Measurements from ENCODE around the gene CTSK. TPM values are rescaled to one million over a fixed set of nuclear protein-coding genes. Genes with fewer than 3 reads are reported as not detected.

The CTSK gene
- total and polyA plus RNA-seq, 2 of the 4 experiments (the other 2 are of a cell fraction), result 7.7 to 15.1 TPM

DNA sequence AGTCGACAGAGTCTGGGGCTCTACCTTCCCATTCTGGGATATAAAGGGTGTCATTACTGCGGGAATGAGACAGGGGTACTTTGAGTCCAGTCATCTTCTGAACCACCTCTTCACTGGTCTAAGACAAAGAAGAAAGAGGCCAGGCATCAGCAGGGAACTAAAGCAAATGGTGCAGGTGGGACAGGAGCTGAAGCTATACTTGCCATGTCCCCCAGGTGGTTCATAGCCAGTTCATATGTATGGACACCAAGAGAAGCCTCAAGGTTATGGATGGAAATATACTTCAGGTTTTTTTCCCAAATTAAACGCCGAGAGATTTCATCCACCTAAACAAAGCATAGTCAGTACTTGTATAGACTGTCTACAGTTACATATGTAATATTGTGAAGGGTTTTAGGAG is 2.2 kb downstream of the CTSK start:
- H2AK5ac ChIP-seq (ENCODE audit: low read depth, low read length), result no peak overlapping the region
- H3K23ac ChIP-seq (ENCODE audit: low read depth, low read length), result no peak overlapping the region
- H3K18ac ChIP-seq (ENCODE audit: low read depth, low read length), result no peak overlapping the region
- H3K79me1 ChIP-seq (ENCODE audit: low read depth in 1 of 2, low read length in 2 of 2), result no peaks in the 10 kb centered on the region; a peak in 1 of 4 replicates
- no peak overlapping the region for H2BK5ac ChIP-seq (ENCODE audit: low read depth, low read length, poor library complexity, severe bottlenecking)
- TF ChIP-seq SMC3 (IDR thresholded peaks at IDR 0.05; ENCODE audit: low read depth, low read length) (no peak), RFX5 (IDR thresholded peaks at IDR 0.05; ENCODE audit: low read depth, low read length) (no peak), MAZ (IDR thresholded peaks at IDR 0.05; ENCODE audit: borderline replicate concordance, low read depth, low read length) (no peak)
- TF ChIP-seq, protein P1, sequence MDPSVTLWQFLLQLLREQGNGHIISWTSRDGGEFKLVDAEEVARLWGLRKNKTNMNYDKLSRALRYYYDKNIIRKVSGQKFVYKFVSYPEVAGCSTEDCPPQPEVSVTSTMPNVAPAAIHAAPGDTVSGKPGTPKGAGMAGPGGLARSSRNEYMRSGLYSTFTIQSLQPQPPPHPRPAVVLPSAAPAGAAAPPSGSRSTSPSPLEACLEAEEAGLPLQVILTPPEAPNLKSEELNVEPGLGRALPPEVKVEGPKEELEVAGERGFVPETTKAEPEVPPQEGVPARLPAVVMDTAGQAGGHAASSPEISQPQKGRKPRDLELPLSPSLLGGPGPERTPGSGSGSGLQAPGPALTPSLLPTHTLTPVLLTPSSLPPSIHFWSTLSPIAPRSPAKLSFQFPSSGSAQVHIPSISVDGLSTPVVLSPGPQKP (IDR thresholded peaks at IDR 0.05; ENCODE audit: borderline replicate concordance, low read depth, low read length), result no peak
- no peak overlapping the region for H2BK120ac ChIP-seq (ENCODE audit: low read depth, low read length)
- H3K14ac ChIP-seq (replicated peaks; ENCODE audit: low read depth, low read length), result no peak overlapping the region
- no peak overlapping the region for H4K8ac ChIP-seq (ENCODE audit: low read depth in 2 of 2, low read length in 2 of 2)
- in situ Hi-C loops (cut with MboI; ENCODE audit: low sequenced_read_pairs), result loop anchor here (10.0 kb wide), 1 partner anchor 241 kb away; no protein-coding TSS in a partner anchor
- DNase-seq (no peak), ATAC-seq (ENCODE audit: low read depth) (no peak)
- WGBS, 2 experiments (ENCODE audit: extremely low coverage in 2 of 2, insufficient read length in 1 of 2), result no CpG with 5 or more reads among the region's 4 CpGs
- H3K9me3 ChIP-seq (ENCODE audit: control insufficient read depth, insufficient read depth, low read length), result no peaks in the 10 kb centered on the region
- intact Hi-C loops (cut with micrococcal nuclease), result no loop called here
- no peak overlapping the region for H3K56ac ChIP-seq (ENCODE audit: extremely low read depth, insufficient read depth, low read length)
- H3K4me2 ChIP-seq (ENCODE audit: low read depth, low read length), result no peak overlapping the region
- BruUV-seq (replicated peaks), result no TSS peak
- no peak overlapping the region for H4K91ac ChIP-seq (ENCODE audit: insufficient read depth, low read depth, low read length)
- H2AFZ ChIP-seq (replicated peaks; ENCODE audit: low read length, poor library complexity), result no peak overlapping the region
- peak overlapping the region; percentile 58; the same call in 1 of the 2 replicates for H2BK20ac ChIP-seq (ENCODE audit: low read depth, low read length)
- H3K4ac ChIP-seq (ENCODE audit: low read depth, low read length), result peak overlapping the region; percentile 32; the same call in 1 of the 2 replicates
- H3K4me3 ChIP-seq (ENCODE audit: insufficient read depth, low read depth, low read length), result no peak overlapping the region
- peaks cover 3% of the 10 kb centered on the region; the same call in 1 of the 2 replicates for H3K9me1 ChIP-seq (ENCODE audit: insufficient read depth, low read length)
- POLR2A ChIA-PET (ENCODE audit: unreplicated experiment), result no interaction called here
- H2BK15ac ChIP-seq (ENCODE audit: low read depth, low read length), result no peak overlapping the region; the same call in 2 of the 3 replicates
- H3K27ac ChIP-seq (ENCODE audit: insufficient read depth, low read length), result no peak overlapping the region
- no peaks in the 10 kb centered on the region for H3K27me3 ChIP-seq (ENCODE audit: control insufficient read depth, insufficient read depth, low read length)
- no peak overlapping the region for H3K9ac ChIP-seq (ENCODE audit: low read depth, low read length)
- H2AK9ac ChIP-seq (replicated peaks; ENCODE audit: low read depth, low read length, poor library complexity), result no peak overlapping the region
- dilution Hi-C loops (cut with HindIII; ENCODE audit: low sequenced_read_pairs, unreplicated experiment), result no loop called here
- peaks cover 10% of the 10 kb centered on the region for H3K4me1 ChIP-seq (ENCODE audit: control insufficient read depth, insufficient read depth, low read length)
- H4K5ac ChIP-seq (ENCODE audit: low read depth, low read length), result no peak overlapping the region
- CTCF ChIA-PET, result no interaction called here
- peaks cover 3% of the 10 kb centered on the region; the same call in 1 of the 2 replicates for H3K36me3 ChIP-seq (ENCODE audit: control insufficient read depth, insufficient read depth, low read length)
- H4K20me1 ChIP-seq (ENCODE audit: insufficient read depth, low read length), result no peaks in the 10 kb centered on the region

Measured in IMR-90 (cell line).